ENCODE data around the gene HLF.

HLF gene

DNA sequence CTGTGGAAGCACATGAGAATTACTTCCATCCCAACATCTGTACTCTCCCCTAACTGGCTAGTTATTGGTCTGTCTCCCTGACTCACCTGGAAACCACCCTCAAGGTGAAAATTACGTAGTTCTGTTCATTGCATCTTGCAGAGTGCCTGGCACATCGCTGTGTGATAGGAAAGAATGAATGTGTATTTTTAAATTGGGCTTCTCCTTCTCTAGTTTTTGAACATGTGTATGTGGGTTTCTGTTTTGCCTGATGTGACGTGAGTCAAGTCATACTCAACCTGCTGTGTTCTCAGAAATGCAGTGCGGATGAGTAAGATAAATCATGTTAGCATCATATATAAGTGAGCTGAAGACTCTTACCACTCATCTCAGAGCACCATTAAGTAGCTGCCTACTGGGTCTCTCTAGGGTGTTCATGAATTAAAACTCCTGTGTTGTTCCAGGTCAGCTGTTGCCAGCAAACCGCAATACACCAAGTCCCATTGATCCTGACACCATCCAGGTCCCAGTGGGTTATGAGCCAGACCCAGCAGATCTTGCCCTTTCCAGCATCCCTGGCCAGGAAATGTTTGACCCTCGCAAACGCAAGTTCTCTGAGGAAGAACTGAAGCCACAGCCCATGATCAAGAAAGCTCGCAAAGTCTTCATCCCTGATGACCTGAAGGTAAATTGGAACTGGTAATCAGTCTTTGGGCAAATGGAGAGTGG, 50.2 kb downstream of the HLF start:
- TF ChIP-seq, protein P1, sequence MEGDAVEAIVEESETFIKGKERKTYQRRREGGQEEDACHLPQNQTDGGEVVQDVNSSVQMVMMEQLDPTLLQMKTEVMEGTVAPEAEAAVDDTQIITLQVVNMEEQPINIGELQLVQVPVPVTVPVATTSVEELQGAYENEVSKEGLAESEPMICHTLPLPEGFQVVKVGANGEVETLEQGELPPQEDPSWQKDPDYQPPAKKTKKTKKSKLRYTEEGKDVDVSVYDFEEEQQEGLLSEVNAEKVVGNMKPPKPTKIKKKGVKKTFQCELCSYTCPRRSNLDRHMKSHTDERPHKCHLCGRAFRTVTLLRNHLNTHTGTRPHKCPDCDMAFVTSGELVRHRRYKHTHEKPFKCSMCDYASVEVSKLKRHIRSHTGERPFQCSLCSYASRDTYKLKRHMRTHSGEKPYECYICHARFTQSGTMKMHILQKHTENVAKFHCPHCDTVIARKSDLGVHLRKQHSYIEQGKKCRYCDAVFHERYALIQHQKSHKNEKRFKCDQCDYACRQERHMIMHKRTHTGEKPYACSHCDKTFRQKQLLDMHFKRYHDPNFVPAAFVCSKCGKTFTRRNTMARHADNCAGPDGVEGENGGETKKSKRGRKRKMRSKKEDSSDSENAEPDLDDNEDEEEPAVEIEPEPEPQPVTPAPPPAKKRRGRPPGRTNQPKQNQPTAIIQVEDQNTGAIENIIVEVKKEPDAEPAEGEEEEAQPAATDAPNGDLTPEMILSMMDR (IDR thresholded peaks at IDR 0.05; ENCODE audit: low read depth, low read length), result no peak
- H3K4me3 ChIP-seq (replicated peaks in 1 of 2; ENCODE audit: low read depth in 2 of 2, low read length in 2 of 2), result no peak overlapping the region

DNA sequence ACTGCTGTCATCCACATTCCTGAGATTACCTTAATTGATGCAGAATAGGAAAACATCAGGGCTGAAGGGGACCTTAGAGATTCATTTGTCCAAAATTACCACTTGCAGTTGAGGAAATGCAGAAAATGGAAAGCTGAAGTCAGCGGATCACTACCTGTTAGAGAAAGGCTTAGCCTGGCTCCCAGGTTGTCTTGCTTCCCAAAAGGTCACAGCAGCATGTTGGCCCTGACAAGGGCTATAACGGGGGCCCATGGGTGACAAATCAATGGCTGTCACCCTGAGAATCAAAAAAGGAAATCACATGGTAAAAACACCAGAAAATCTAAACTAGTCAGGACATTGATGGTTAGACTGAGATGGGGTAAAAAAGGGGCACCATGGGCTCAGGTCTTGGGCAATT, 51.7 kb downstream of the HLF start:
- TF ChIP-seq, protein P1 (IDR thresholded peaks at IDR 0.05; ENCODE audit: low read depth, low read length), result no peak
- no peak for DNase-seq (ENCODE audit: low read depth in 2 of 2)
- no peak overlapping the region for H3K4me3 ChIP-seq (replicated peaks in 1 of 2; ENCODE audit: low read depth in 2 of 2, low read length in 2 of 2)

More for the DNA sequence above, 50.2 kb downstream of the HLF start:
- no peak for DNase-seq (ENCODE audit: low read depth in 2 of 2)

DNA sequence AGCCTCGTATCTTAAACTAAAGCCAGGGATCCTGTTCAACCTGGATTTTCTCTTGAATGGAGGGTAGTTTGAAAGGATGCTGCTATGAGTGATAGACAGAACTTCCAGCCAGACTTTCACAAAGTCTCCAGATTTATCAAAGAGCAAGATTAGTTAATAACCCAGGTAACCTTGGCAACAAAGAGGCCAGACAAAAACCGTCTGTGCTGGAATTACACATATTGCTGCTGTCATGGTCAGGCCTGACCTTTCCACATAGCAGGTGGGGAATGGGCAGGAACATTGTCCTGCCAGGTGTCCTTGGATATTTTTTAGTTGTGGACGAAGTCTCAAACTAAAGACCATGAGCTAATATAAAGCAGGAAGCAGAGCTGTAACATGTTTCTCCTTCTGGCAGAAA, 52.5 kb downstream of the HLF start:
- DNase-seq (ENCODE audit: low read depth in 2 of 2), result no peak
- no peak overlapping the region for H3K4me3 ChIP-seq (replicated peaks in 1 of 2; ENCODE audit: low read depth in 2 of 2, low read length in 2 of 2)
- TF ChIP-seq, protein P1 (IDR thresholded peaks at IDR 0.05; ENCODE audit: low read depth, low read length), result no peak

DNA sequence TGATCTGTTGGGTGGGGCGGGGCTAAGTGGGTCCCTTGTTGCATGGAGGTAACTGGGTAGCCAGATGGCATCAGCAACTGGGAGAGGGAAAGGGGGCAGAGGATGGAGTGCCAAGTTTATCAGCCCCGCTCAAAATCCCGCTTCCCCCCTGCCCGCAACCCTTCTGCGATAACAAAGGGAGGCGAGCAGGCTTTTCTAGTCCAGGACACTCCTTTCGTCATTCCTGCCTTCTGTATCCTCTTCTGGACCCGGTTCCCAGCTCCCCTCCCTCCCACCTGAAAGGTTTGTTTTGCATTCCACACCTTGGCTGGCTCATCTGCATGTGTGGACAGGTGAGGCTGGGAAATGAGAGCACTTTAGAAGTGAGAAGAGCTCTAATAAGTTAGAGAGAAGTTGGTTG, 53.3 kb downstream of the HLF start:
- no peak for DNase-seq (ENCODE audit: low read depth in 2 of 2)
- TF ChIP-seq, protein P1 (IDR thresholded peaks at IDR 0.05; ENCODE audit: low read depth, low read length), result no peak
- H3K4me3 ChIP-seq (replicated peaks in 1 of 2; ENCODE audit: low read depth in 2 of 2, low read length in 2 of 2), result no peak overlapping the region

DNA sequence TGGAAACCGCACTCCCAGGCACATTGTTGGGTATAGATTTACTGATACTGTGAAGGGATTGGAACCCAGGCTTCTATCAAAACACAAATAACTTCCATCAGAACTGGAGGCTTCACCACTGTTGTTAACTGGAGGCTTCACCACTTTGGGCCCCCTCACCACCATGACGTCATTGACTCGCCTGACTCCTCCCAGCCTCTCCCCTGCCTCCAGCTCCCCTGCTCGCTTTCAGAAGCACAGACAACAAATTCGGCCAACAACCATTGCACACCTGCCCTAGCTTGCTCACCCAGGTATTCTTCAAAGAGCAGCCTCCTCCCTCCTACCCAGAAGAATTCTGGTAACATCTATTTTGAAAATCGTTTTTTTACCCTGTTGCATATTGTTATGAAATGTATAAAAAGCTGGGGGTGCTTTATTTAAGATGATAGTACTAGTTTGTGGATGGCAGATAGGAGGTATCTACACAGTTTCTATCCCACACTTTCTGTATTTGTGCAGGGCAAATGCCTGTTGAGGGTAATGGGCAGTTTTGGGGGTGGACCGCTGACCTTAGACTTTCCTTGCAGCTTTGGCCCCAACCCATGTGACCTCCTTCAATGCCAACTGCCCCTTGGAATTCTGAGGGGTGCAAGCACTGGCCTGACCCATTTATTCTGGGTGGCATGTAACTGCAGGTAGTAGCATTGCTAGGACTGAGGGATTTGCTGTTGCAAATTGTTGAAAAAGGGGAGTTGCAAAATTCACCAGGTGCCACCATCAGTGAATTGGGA, 54.1 kb downstream of the HLF start:
- TF ChIP-seq, protein P1 (IDR thresholded peaks at IDR 0.05; ENCODE audit: low read depth, low read length), result no peak
- no peak overlapping the region for H3K4me3 ChIP-seq (replicated peaks in 1 of 2; ENCODE audit: low read depth in 2 of 2, low read length in 2 of 2)
- DNase-seq (ENCODE audit: low read depth in 2 of 2), result no peak

DNA sequence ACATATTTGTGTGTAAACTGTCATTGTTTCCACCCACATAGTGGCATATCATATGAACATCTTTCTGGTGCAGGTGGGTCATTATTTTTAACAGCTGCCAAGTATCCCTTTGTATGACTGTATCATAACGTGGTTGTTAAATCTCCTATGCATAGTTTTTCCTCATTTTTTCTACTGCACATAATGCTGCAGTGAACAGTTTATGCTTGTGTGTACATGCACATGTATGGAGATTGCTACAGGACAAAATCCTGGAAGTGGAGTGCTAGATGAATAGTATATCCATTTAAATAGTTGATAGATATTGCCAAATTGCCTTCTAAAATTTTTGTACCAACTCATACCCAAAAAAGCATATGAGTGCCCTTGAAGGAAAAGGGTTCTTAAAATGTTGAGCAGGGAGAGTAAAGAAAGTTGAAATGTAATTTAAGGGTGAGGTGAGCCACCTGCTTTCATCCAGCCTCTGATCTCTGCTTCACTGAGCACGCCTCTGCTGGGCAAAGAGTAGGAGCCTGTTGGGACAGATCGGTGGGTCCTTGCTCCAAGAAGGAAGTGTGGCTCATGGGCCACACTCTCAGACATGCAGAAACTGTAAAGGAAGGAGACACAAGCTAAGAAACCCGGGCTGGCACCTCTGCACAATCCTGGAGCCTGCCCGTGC, 55.3 kb downstream of the HLF start:
- TF ChIP-seq, protein P1 (IDR thresholded peaks at IDR 0.05; ENCODE audit: low read depth, low read length), result no peak
- no peak for DNase-seq (ENCODE audit: low read depth in 2 of 2)
- no peak overlapping the region for H3K4me3 ChIP-seq (replicated peaks in 1 of 2; ENCODE audit: low read depth in 2 of 2, low read length in 2 of 2)
